BLaER1 (cell line): ENCODE measurements around the gene CLP1.
A peak's percentile ranks its signal among the peaks of the same experiment; 100 is the strongest.
"Not testable (repeated sequence)": the region's sequence is repeated elsewhere in the genome, so short reads cannot be mapped to it uniquely, and the experiment has no call there.

ENCODE experiments used
- H3K27ac ChIP-seq: shearing (Covaris generic); formaldehyde crosslinking; 2 replicates; pipeline ENCODE4 v1.8.1; 2022
- H3K27me3 ChIP-seq: shearing (Covaris generic); formaldehyde crosslinking; 2 replicates; pipeline ENCODE4 v1.8.1; 2022
- H3K36me3 ChIP-seq: shearing (Covaris generic); formaldehyde crosslinking; 2 replicates; pipeline ENCODE4 v1.8.1; 2022
- H3K4me1 ChIP-seq: shearing (Covaris generic); formaldehyde crosslinking; 2 replicates; pipeline ENCODE4 v1.8.1; 2022
- H3K4me2 ChIP-seq: shearing (Covaris generic); formaldehyde crosslinking; 2 replicates; pipeline ENCODE4 v1.8.1; 2022
- H3K4me3 ChIP-seq: shearing (Covaris generic); formaldehyde crosslinking; 2 replicates; pipeline ENCODE4 v1.8.1; 2022
- H3K9ac ChIP-seq: shearing (Covaris generic); formaldehyde crosslinking; 2 replicates; pipeline ENCODE4 v1.8.1; 2022
- H3K9me3 ChIP-seq: shearing (Covaris generic); formaldehyde crosslinking; 2 replicates; pipeline ENCODE4 v1.8.1; 2022
- H4K20me1 ChIP-seq: shearing (Covaris generic); formaldehyde crosslinking; 2 replicates; pipeline ENCODE4 v1.8.1; 2022
- Cebpa-rat ChIP-seq: shearing (Covaris generic); IDR thresholded peaks from 2 replicates; pipeline ENCODE4 v1.8.1; 2022

CLP1 gene

DNA sequence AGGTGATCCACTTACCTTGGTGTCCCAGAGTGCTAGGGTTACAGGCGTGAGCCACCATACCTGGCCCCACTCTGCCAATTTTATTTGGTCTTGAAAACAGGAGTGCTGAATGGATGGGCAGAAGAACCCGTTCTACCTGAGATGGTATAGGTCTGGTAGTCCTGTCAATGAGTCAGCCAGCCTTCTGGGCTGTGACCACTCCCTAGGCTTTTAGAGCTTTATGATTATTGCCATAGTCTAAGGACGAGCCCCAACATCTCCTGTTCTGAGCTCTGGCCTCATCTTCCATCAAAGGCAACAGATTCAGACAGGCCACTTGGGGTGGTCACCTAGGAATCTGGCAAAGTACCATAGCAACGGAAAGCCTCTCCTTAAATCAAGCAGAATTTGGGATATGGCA, 21.8 kb downstream of the CLP1 start:
- Histone ChIP-seq H3K36me3 (peaks cover 99% of the 10 kb centered on the region), H3K27ac (no peak overlapping the region), H3K9ac (no peak overlapping the region), H4K20me1 (peaks cover 100% of the 10 kb centered on the region), H3K9me3 (no peaks in the 10 kb centered on the region), H3K27me3 (no peaks in the 10 kb centered on the region), H3K4me2 (no peak overlapping the region), H3K4me3 (no peak overlapping the region), H3K4me1 (no peaks in the 10 kb centered on the region)
- TF ChIP-seq Cebpa-rat: no peak

DNA sequence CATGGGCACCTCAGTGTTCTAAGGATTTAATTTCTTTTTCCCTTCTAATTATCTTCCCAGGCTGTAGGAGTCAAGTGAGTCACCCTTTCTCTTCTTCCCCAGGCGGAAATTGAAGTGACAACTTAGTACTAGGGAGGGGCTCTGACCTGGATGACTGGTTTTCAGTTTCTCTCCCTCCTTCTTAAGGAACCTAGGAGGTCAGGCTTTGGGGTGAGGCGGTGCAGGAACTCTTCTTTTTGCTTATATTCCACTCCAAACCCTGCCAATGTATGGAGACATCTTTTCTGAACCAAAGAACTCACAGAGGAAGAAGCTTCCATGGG, 23.0 kb downstream of the CLP1 start:
- Histone ChIP-seq H3K4me1 (no peaks in the 10 kb centered on the region), H4K20me1 (peaks cover 100% of the 10 kb centered on the region), H3K4me3 (no peak overlapping the region), H3K36me3 (peaks cover 99% of the 10 kb centered on the region), H3K4me2 (no peak overlapping the region), H3K9ac (no peak overlapping the region), H3K27me3 (no peaks in the 10 kb centered on the region), H3K27ac (no peak overlapping the region), H3K9me3 (no peaks in the 10 kb centered on the region)
- no peak for TF ChIP-seq Cebpa-rat

DNA sequence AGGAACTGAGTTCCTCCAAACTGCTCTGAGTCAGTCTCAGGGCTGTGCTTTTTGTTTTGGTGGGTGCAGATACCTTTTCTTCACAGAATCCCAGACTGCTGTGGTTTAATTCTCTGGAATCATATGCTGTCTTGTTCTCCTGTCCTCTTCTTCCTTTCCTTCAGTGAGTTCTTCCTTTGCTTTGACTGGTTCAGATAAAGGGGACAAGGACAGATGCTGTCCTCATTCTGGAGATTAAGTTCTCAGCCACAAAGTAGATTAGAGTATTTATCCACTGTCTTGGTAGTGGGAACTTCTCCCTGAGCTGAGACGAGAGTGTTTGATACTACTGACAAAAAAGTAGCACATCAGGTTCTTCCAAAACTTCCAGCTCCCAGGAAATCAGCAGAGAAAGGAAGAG, 23.6 kb downstream of the CLP1 start:
- H3K36me3 ChIP-seq: peaks cover 99% of the 10 kb centered on the region

DNA sequence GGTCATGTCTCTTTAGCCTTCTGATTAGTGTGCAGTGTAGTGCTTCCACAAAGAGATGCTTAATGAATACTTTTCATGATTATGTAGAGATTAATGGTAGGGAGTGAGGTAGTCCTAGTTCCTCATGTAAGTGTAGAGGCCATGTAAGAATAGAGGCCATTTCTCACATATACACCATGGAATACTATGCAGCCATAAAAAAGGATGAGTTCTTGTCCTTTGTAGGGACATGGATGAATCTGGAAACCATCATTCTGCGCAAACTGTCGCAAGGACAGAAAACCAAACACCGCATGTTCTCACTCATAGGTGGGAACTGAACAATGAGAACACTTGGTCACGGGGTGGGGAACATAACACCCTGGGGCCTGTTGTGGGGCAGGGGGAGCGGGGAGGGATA, 32.9 kb downstream of the CLP1 start:
- Histone ChIP-seq H3K36me3 (peaks cover 97% of the 10 kb centered on the region), H4K20me1 (peaks cover 62% of the 10 kb centered on the region)
- not testable (repeated sequence) for H3K9me3 ChIP-seq, H3K27me3 ChIP-seq, H3K4me1 ChIP-seq, H3K27ac ChIP-seq, H3K4me3 ChIP-seq, H3K4me2 ChIP-seq, H3K9ac ChIP-seq

More for the DNA sequence above, 23.6 kb downstream of the CLP1 start:
- Histone ChIP-seq H3K4me1 (no peaks in the 10 kb centered on the region), H3K9ac (no peak overlapping the region), H3K27ac (no peak overlapping the region), H3K4me2 (no peak overlapping the region), H3K4me3 (no peak overlapping the region), H4K20me1 (peaks cover 100% of the 10 kb centered on the region), H3K9me3 (no peaks in the 10 kb centered on the region), H3K27me3 (no peaks in the 10 kb centered on the region)
- TF ChIP-seq Cebpa-rat: no peak

GRCh38 chr11:57698843-57699365, 41.3 kb downstream of the CLP1 start:
- no peak overlapping the region for H3K27ac ChIP-seq
- H3K9ac ChIP-seq: no peak overlapping the region
- H3K27me3 ChIP-seq: no peaks in the 10 kb centered on the region
- no peak overlapping the region for H3K4me3 ChIP-seq
- H3K4me2 ChIP-seq: no peak overlapping the region
- TF ChIP-seq Cebpa-rat: no peak
- peaks cover 44% of the 10 kb centered on the region for H4K20me1 ChIP-seq
- H3K36me3 ChIP-seq: peaks cover 100% of the 10 kb centered on the region
- H3K9me3 ChIP-seq: no peaks in the 10 kb centered on the region
- no peaks in the 10 kb centered on the region for H3K4me1 ChIP-seq

- H3K4me3 ChIP-seq: no peak overlapping the region
- H3K27me3 ChIP-seq: no peaks in the 10 kb centered on the region
- H3K27ac ChIP-seq: no peak overlapping the region
- no peak overlapping the region for H3K4me2 ChIP-seq
- TF ChIP-seq Cebpa-rat: no peak
- peaks cover 100% of the 10 kb centered on the region for H3K36me3 ChIP-seq
- no peak overlapping the region for H3K9ac ChIP-seq
- H4K20me1 ChIP-seq: peaks cover 45% of the 10 kb centered on the region
- no peaks in the 10 kb centered on the region for H3K9me3 ChIP-seq
- no peaks in the 10 kb centered on the region for H3K4me1 ChIP-seq
Measured at GRCh38 chr11:57699813-57700212, 42.3 kb downstream of the CLP1 start.

GRCh38 chr11:57700425-57700824, 42.9 kb downstream of the CLP1 start:
- no peak for TF ChIP-seq Cebpa-rat
- no peak overlapping the region for H3K9ac ChIP-seq
- peaks cover 45% of the 10 kb centered on the region for H4K20me1 ChIP-seq
- H3K4me3 ChIP-seq: no peak overlapping the region
- no peaks in the 10 kb centered on the region for H3K27me3 ChIP-seq
- no peak overlapping the region for H3K4me2 ChIP-seq
- peaks cover 100% of the 10 kb centered on the region for H3K36me3 ChIP-seq
- no peaks in the 10 kb centered on the region for H3K4me1 ChIP-seq
- no peaks in the 10 kb centered on the region for H3K9me3 ChIP-seq
- no peak overlapping the region for H3K27ac ChIP-seq

DNA sequence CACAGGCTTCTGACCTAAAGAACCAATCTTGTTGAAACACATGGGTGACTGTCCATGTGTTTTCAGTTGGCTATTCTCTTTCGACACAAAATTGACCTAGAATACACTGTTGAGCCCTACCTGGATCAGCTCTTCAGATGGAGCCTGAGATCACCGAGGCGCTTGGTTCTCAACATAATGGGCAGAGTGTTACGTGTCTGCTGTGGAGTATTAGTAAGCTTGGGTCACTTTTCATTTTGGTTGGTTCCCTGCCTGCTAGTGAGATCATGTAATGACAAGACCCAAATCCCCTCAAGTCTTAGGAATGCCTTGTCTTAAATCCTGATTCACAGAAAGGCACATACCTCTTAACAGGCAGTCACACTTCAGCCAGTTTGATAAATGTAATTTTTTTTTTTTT, 45.8 kb downstream of the CLP1 start:
- peaks cover 86% of the 10 kb centered on the region for H3K36me3 ChIP-seq

DNA sequence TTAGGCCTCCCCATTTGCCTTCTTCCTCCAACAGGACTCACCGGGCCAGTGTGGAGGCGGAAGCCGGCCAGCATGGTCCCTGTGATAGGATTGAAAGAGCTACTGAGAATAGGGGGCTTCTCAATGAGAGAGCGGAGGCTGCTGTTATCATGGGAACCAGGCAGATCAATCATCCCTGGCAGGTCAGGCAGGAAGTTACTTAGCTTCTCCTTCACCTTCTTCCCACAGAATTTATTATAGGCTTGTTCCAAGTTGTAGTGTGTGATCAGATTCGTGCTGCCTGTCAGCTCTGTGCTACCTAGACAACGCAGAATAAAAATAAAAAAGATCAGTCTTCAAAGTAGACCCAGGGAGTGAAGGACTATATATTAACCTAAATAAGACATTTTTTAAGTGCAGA, 47.4 kb downstream of the CLP1 start:
- TF ChIP-seq Cebpa-rat: no peak
- H3K27me3 ChIP-seq: no peaks in the 10 kb centered on the region
- no peak overlapping the region for H3K27ac ChIP-seq
- H3K36me3 ChIP-seq: peaks cover 84% of the 10 kb centered on the region
- no peak overlapping the region for H3K4me3 ChIP-seq
- no peak overlapping the region for H3K4me2 ChIP-seq
- H3K9me3 ChIP-seq: no peaks in the 10 kb centered on the region
- H3K9ac ChIP-seq: no peak overlapping the region
- H3K4me1 ChIP-seq: no peaks in the 10 kb centered on the region; the same call in 1 of the 2 replicates
- H4K20me1 ChIP-seq: peaks cover 50% of the 10 kb centered on the region; the same call in 1 of the 2 replicates

More for the DNA sequence above, 45.8 kb downstream of the CLP1 start:
- TF ChIP-seq Cebpa-rat: no peak
- H3K27ac ChIP-seq: no peak overlapping the region
- H3K9ac ChIP-seq: no peak overlapping the region
- no peaks in the 10 kb centered on the region for H3K4me1 ChIP-seq
- H3K4me3 ChIP-seq: no peak overlapping the region
- peaks cover 57% of the 10 kb centered on the region for H4K20me1 ChIP-seq
- H3K9me3 ChIP-seq: no peaks in the 10 kb centered on the region
- no peaks in the 10 kb centered on the region for H3K27me3 ChIP-seq
- H3K4me2 ChIP-seq: no peak overlapping the region

DNA sequence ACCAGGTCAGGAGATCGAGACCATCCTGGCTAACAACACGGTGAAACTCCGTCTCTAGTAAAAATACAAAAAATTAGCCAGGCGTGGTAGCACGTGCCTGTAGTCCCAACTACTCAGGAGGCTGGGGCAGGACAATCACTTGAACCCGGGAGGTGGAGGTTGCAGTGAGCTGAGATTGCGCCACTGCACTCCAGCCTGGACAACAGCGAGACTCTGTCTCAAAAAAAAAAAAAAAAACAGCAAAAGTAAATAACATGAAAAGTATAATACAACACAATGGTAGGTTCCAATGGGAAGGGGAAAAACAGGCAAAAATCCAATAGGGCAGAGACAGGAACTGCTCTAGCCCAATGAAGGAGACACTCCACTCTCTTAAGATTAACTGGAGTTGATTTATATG, 47.9 kb downstream of the CLP1 start:
- H3K27me3 ChIP-seq, H3K4me2 ChIP-seq, H3K4me3 ChIP-seq, H3K9ac ChIP-seq, H3K4me1 ChIP-seq, H3K27ac ChIP-seq, H3K9me3 ChIP-seq: not testable (repeated sequence)
- peaks cover 50% of the 10 kb centered on the region; the same call in 1 of the 2 replicates for H4K20me1 ChIP-seq
- H3K36me3 ChIP-seq: peaks cover 83% of the 10 kb centered on the region

DNA sequence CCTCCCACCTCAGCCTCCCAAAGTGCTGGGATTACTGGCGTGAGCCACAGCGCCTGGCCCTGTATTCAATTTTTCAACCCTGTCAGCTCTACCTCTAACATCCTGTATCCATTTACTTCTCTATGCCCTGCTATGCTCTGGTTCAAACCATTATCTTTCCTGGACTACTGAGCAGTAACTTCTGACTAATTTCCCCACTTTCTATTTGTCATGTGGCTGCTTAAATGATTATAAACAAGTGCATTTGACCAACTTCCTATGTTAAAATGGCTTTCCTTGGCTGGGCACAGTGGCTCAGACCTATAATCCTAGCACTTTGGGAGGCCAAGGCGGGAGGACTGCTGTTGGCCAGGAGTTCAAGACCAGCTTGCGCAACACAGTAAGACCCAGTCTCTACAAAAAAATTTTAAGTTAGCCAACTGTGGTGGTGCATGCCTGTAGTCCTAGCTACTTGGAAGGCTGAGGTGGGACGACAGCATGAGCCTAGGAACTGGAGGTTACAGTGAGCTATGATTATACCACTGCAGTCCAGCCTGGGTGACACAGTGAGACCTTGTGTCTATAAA, 52.3 kb downstream of the CLP1 start:
- Histone ChIP-seq H3K9ac (no peak overlapping the region; the same call in 1 of the 2 replicates), H3K4me3 (no peak overlapping the region), H3K9me3 (0 out of 2 replicates have a peak, but pooled peaks cover 5% of the 10 kb centered on the region), H3K4me2 (no peak overlapping the region), H3K27me3 (no peaks in the 10 kb centered on the region), H4K20me1 (peaks cover 61% of the 10 kb centered on the region), H3K36me3 (peaks cover 43% of the 10 kb centered on the region), H3K27ac (no peak overlapping the region), H3K4me1 (peaks cover 31% of the 10 kb centered on the region)
- peak; percentile 23; the same call in 1 of the 2 replicates for TF ChIP-seq Cebpa-rat
